Measurements from ENCODE around the gene PARD3B.

GRCh38 chr2:204713211-204713610 is 167.9 kb downstream of the PARD3B start:
- TF ChIP-seq POLR2A (IDR thresholded peaks at IDR 0.05) = no peak
- no peak for TF ChIP-seq EP300 (IDR thresholded peaks at IDR 0.05)
- no peak for TF ChIP-seq CTCF (IDR thresholded peaks at IDR 0.05)

Measured in stomach (tissue), 4 donors.